ENCODE measurements around the gene QRICH1. TPM values are rescaled to one million over a fixed set of nuclear protein-coding genes. Genes with fewer than 3 reads are reported as not detected.
A peak's percentile ranks its signal among the peaks of the same experiment; 100 is the strongest.

The QRICH1 gene
- total and polyA plus RNA-seq, 2 of the 4 experiments (the other 2 are of a cell fraction): 62.7 to 77.3 TPM

- H2BK5ac ChIP-seq (ENCODE audit: low read depth, low read length, poor library complexity, severe bottlenecking): no peak overlapping the region
- TF ChIP-seq ELK1 (IDR thresholded peaks at IDR 0.05; ENCODE audit: borderline replicate concordance, low read depth, low read length): no peak
- no peak for TF ChIP-seq RCOR1 (IDR thresholded peaks at IDR 0.05; ENCODE audit: insufficient replicate concordance, low read length)
- no peak for TF ChIP-seq MAZ (IDR thresholded peaks at IDR 0.05; ENCODE audit: borderline replicate concordance, low read depth, low read length)
- no peak overlapping the region for H2BK20ac ChIP-seq (ENCODE audit: low read depth, low read length)
- no peak overlapping the region for H4K5ac ChIP-seq (ENCODE audit: low read depth, low read length)
- POLR2A ChIA-PET (ENCODE audit: unreplicated experiment): interaction anchor here (0.5 to 2.4 kb wide), 2 partner anchors 9 to 326 kb away, joined by 4 to 13 read pairs; partner anchors contain the start of gene WDR6
- no peak overlapping the region for H2BK120ac ChIP-seq (ENCODE audit: low read depth, low read length)
- H2BK15ac ChIP-seq (ENCODE audit: low read depth, low read length): no peak overlapping the region
- no peak overlapping the region for H3K56ac ChIP-seq (ENCODE audit: extremely low read depth, insufficient read depth, low read length)
- CTCF ChIA-PET: no interaction called here
- no peak overlapping the region for H3K27ac ChIP-seq (ENCODE audit: insufficient read depth, low read length)
- H3K79me1 ChIP-seq (ENCODE audit: low read depth in 1 of 2, low read length in 2 of 2): peaks cover 20 to 85% of the 10 kb centered on the region in 2 experiments; a peak in 3 of 4 replicates
- H4K20me1 ChIP-seq (ENCODE audit: insufficient read depth, low read length): peaks cover 35% of the 10 kb centered on the region
- H3K23ac ChIP-seq (ENCODE audit: low read depth, low read length): 0 out of 2 replicates have a peak overlapping the region, but pooled peaks have one; percentile 58
- intact Hi-C loops (cut with micrococcal nuclease): no loop called here
- H3K4me3 ChIP-seq (ENCODE audit: insufficient read depth, low read depth, low read length): no peak overlapping the region
- 0 out of 2 replicates have a peak overlapping the region, but pooled peaks have one; percentile 58 for H3K4ac ChIP-seq (ENCODE audit: low read depth, low read length)
- peaks cover 13% of the 10 kb centered on the region for H3K4me1 ChIP-seq (ENCODE audit: control insufficient read depth, insufficient read depth, low read length)
- H2AK5ac ChIP-seq (ENCODE audit: low read depth, low read length): no peak overlapping the region
- no peak overlapping the region for H3K9ac ChIP-seq (ENCODE audit: low read depth, low read length)
- H3K9me3 ChIP-seq (ENCODE audit: control insufficient read depth, insufficient read depth, low read length): no peaks in the 10 kb centered on the region
- DNase-seq (no peak), ATAC-seq (ENCODE audit: low read depth) (no peak)
- no peaks in the 10 kb centered on the region for H3K27me3 ChIP-seq (ENCODE audit: control insufficient read depth, insufficient read depth, low read length)
- in situ Hi-C loops (cut with MboI; ENCODE audit: low sequenced_read_pairs): no loop called here
- H2AFZ ChIP-seq (replicated peaks; ENCODE audit: low read length, poor library complexity): peak overlapping the region; percentile 33
- dilution Hi-C loops (cut with HindIII; ENCODE audit: low sequenced_read_pairs, unreplicated experiment): no loop called here
- 0 out of 2 replicates have a peak overlapping the region, but pooled peaks have one; percentile 8 for H3K14ac ChIP-seq (replicated peaks; ENCODE audit: low read depth, low read length)
- H2AK9ac ChIP-seq (replicated peaks; ENCODE audit: low read depth, low read length, poor library complexity): peak overlapping the region; percentile 97
- no peak overlapping the region for H4K91ac ChIP-seq (ENCODE audit: insufficient read depth, low read depth, low read length)
- no TSS peak for BruUV-seq (replicated peaks)
- peaks cover 48% of the 10 kb centered on the region for H3K36me3 ChIP-seq (ENCODE audit: control insufficient read depth, insufficient read depth, low read length)
- H3K18ac ChIP-seq (ENCODE audit: low read depth, low read length): no peak overlapping the region
- whole genome bisulfite sequencing, 2 experiments (ENCODE audit: extremely low coverage in 2 of 2, insufficient read length in 1 of 2): 100% methylated on average over 1 of the region's 6 CpGs; no CpG with 5 or more reads in 1 of the 2 experiments
- peaks cover 12% of the 10 kb centered on the region for H3K9me1 ChIP-seq (ENCODE audit: insufficient read depth, low read length)
- 0 out of 4 replicates have a peak overlapping the region, but pooled peaks of 1 of the 2 experiments have one; percentile 98 for H4K8ac ChIP-seq (ENCODE audit: low read depth in 2 of 2, low read length in 2 of 2)
- H3K4me2 ChIP-seq (ENCODE audit: low read depth, low read length): no peak overlapping the region
Observed at GRCh38 chr3:49016414-49017228, 77.2 kb downstream of the QRICH1 start.
